HepG2 (cell line): ENCODE measurements around the gene TMEM97. TPM values are rescaled to one million over a fixed set of nuclear protein-coding genes. Genes with fewer than 3 reads are reported as not detected.

ENCODE experiments used
- ARID5B ChIP-seq: IDR thresholded peaks from 2 replicates; pipeline ENCODE4 v1.4.0; 2020; ENCODE audit warnings: mild to moderate bottlenecking, missing genetic modification reagents
- ARNTL ChIP-seq: sonication (generic); formaldehyde crosslinking; IDR thresholded peaks from 2 replicates; pipeline ENCODE4 v1.4.0; 2020; ENCODE audit warnings: mild to moderate bottlenecking, missing genetic modification reagents
- FOXP1 ChIP-seq, 2 experiments: fragments of 450-650 bp in 1 of 2; IDR thresholded peaks; 2 replicates each; pipeline ENCODE4 v1.6.1; 2017 to 2018; ENCODE audit warnings: antibody characterized with exemption in 1 of 2
- FOXP4 ChIP-seq: sonication (generic); formaldehyde crosslinking; IDR thresholded peaks from 2 replicates; pipeline ENCODE4 v1.4.0; 2020; ENCODE audit warnings: missing genetic modification reagents
- MED8 ChIP-seq: sonication (generic); formaldehyde crosslinking; IDR thresholded peaks from 2 replicates; pipeline ENCODE4 v1.8.1; 2023; ENCODE audit warnings: mild to moderate bottlenecking, missing genetic modification reagents; ENCODE audit not compliant: insufficient replicate concordance
- MEIS2 ChIP-seq: sonication (generic); formaldehyde crosslinking; IDR thresholded peaks from 2 replicates; pipeline ENCODE4 v1.9.0; 2021; ENCODE audit warnings: mild to moderate bottlenecking, missing genetic modification reagents
- NR2F6 ChIP-seq, 2 experiments: IDR thresholded peaks; 2 replicates each; pipeline ENCODE4 v1.6.1; 2016; ENCODE audit warnings: antibody characterized with exemption in 1 of 2, mild to moderate bottlenecking in 1 of 2
- PITX1 ChIP-seq: sonication (generic); formaldehyde crosslinking; IDR thresholded peaks from 2 replicates; pipeline ENCODE4 v1.5.1; 2020; ENCODE audit warnings: mild to moderate bottlenecking, missing genetic modification reagents
- POLR2A ChIP-seq, 2 experiments: IDR thresholded peaks; 2 replicates each; pipeline ENCODE4 v1.6.1; 2011; ENCODE audit warnings: low read depth in 2 of 2, low read length in 2 of 2, mild to moderate bottlenecking in 1 of 2, moderate library complexity in 1 of 2; ENCODE audit not compliant: insufficient read depth in 1 of 2
- REST ChIP-seq, 2 experiments: IDR thresholded peaks; 2 replicates each; pipeline ENCODE4 v1.6.1; 2011 to 2012; ENCODE audit warnings: low read length in 2 of 2, borderline replicate concordance in 1 of 2, low read depth in 1 of 2, mild to moderate bottlenecking in 1 of 2, moderate library complexity in 1 of 2
- SP140L ChIP-seq: sonication (generic); formaldehyde crosslinking; IDR thresholded peaks from 2 replicates; pipeline ENCODE4 v1.4.0; 2020; ENCODE audit warnings: missing genetic modification reagents, borderline replicate concordance
- ZBTB42 ChIP-seq: sonication (generic); formaldehyde crosslinking; IDR thresholded peaks from 2 replicates; pipeline ENCODE4 v1.5.0; 2020; ENCODE audit warnings: mild to moderate bottlenecking, missing genetic modification reagents
- ZBTB8A ChIP-seq: sonication (generic); formaldehyde crosslinking; IDR thresholded peaks from 2 replicates; pipeline ENCODE4 v1.4.0; 2020; ENCODE audit warnings: mild to moderate bottlenecking, low read depth, missing genetic modification reagents, borderline replicate concordance
- ZNF441 ChIP-seq: sonication (generic); formaldehyde crosslinking; IDR thresholded peaks from 2 replicates; pipeline ENCODE4 v1.7.0; 2021; ENCODE audit warnings: missing genetic modification reagents, borderline replicate concordance
- ZNF670 ChIP-seq: sonication (generic); formaldehyde crosslinking; IDR thresholded peaks from 2 replicates; pipeline ENCODE4 v1.8.0; 2022; ENCODE audit warnings: mild to moderate bottlenecking, missing genetic modification reagents, borderline replicate concordance
- ZNF703 ChIP-seq: sonication (generic); formaldehyde crosslinking; IDR thresholded peaks from 2 replicates; pipeline ENCODE4 v1.5.1; 2020; ENCODE audit warnings: missing genetic modification reagents, mild to moderate bottlenecking, moderate library complexity, borderline replicate concordance
- ZNF879 ChIP-seq: sonication (generic); formaldehyde crosslinking; IDR thresholded peaks from 2 replicates; pipeline ENCODE4 v1.8.1; 2023; ENCODE audit warnings: missing genetic modification reagents
- polyA plus RNA-seq, 8 experiments: library from polyadenylated mRNA; depleted of rRNA in 3 of 8; stranded (reverse) in 7 of 8; unstranded in 1 of 8; fragments of >200 nt; fragmentation: Illumina TruSeq in 4 of 8; extraction: Trizol in 4 of 8; gene quantifications; 2 replicates each; pipeline versions ENCODE4 v1.2.1 to v1.2.3, GENCODE V29; 2011 to 2016; ENCODE audit warnings: low read depth in 4 of 8, missing spikeins in 1 of 8, mixed read lengths in 1 of 8; ENCODE audit not compliant: insufficient read depth in 1 of 8
- total RNA-seq, 5 experiments: library from RNA; depleted of rRNA; stranded (reverse); fragments of >200 nt; fragmentation: Illumina TruSeq; extraction: Trizol; gene quantifications; 2 replicates each; pipeline ENCODE4 v1.2.3, GENCODE V29; 2016; ENCODE audit warnings: low read depth in 1 of 5
- TF ChIP-seq, protein P1 (sequence below): IDR thresholded peaks from 2 replicates; pipeline ENCODE4 v1.6.1; 2016

TMEM97 gene
- total and polyA plus RNA-seq, 2 of the 13 experiments (the other 11 are each of a cell fraction or from before 2014, with no cell fraction given), result 69.6 to 137 TPM

DNA sequence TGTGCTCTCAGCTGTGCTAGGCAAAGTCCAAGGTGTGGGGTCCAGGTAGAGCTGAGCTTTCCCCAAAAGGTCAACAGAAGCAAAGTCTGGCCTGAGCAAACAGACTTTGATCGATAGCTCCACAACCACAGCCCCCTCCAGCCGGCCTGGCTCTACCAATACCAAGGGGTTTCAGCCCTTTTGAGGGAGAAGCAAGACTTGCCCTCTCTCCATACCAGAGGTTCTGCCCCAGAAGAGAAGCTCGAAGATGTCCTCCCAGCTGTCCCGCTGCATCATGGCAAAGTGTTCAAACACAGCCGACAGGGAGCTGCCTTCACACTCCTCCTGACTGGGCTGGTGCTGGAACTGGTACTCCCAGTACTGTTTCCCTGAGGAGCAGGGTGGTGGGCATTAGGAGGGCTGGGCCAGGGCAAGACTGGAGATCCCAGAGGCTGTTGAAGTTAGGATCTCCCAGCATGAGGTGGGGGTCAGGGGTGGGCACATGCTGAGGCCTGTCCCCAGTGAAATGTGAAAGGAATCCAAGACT lies 49.4 kb downstream of the TMEM97 start (continued):
- TF ChIP-seq MED8 (peak; percentile 88), ZNF670 (peak; percentile 83; the same call in 1 of the 2 replicates), POLR2A (IDR thresholded peaks at IDR 0.05; ENCODE audit: insufficient read depth in 1 of 2, low read depth in 2 of 2, low read length in 2 of 2) (peak; percentile 51 to 68; a peak in 3 of 4 replicates), REST (IDR thresholded peaks at IDR 0.05; ENCODE audit: borderline replicate concordance in 1 of 2, low read depth in 1 of 2, low read length in 2 of 2) (peak in 1 of 2 experiments; percentile 54; a peak in 2 of 4 replicates), ZNF441 (CRISPR knock-in tag) (0 out of 2 replicates have a peak, but pooled peaks have one; percentile 46), ZBTB42 (CRISPR knock-in tag) (0 out of 2 replicates have a peak, but pooled peaks have one; percentile 49), ZNF703 (CRISPR knock-in tag) (no peak), ZNF879 (CRISPR knock-in tag) (no peak), FOXP4 (CRISPR knock-in tag) (peak; percentile 90), FOXP1 (IDR thresholded peaks at IDR 0.05) (no peak), FOXP1 (CRISPR knock-in tag; IDR thresholded peaks at IDR 0.05) (peak; percentile 75), ZBTB8A (CRISPR knock-in tag) (no peak), MEIS2 (CRISPR knock-in tag) (peak; percentile 97), ARNTL (CRISPR knock-in tag) (peak; percentile 68; the same call in 1 of the 2 replicates), PITX1 (CRISPR knock-in tag) (peak; percentile 95), NR2F6 (IDR thresholded peaks at IDR 0.05) (peak; percentile 94), NR2F6 (CRISPR knock-in tag; IDR thresholded peaks at IDR 0.05) (peak; percentile 97), SP140L (CRISPR knock-in tag) (no peak), ARID5B (CRISPR knock-in tag) (peak; percentile 90)
- TF ChIP-seq, protein P1, sequence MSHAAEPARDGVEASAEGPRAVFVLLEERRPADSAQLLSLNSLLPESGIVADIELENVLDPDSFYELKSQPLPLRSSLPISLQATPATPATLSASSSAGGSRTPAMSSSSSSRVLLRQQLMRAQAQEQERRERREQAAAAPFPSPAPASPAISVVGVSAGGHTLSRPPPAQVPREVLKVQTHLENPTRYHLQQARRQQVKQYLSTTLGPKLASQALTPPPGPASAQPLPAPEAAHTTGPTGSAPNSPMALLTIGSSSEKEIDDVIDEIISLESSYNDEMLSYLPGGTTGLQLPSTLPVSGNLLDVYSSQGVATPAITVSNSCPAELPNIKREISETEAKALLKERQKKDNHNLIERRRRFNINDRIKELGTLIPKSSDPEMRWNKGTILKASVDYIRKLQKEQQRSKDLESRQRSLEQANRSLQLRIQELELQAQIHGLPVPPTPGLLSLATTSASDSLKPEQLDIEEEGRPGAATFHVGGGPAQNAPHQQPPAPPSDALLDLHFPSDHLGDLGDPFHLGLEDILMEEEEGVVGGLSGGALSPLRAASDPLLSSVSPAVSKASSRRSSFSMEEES (CRISPR knock-in tag), result 0 out of 2 replicates have a peak, but pooled peaks have one; percentile 57
